GM11168 (cell line): ENCODE measurements around the gene HSPA1A.
"Not testable (repeated sequence)": the region's sequence is repeated elsewhere in the genome, so short reads cannot be mapped to it uniquely, and the experiment has no call there.

Experiments
- in situ Hi-C: fragments of 300-500 bp; cut with MboI; formaldehyde crosslinking; loops from one replicate; pipeline ENCODE4 v1.12.0; 2022; ENCODE audit warnings: low sequenced_read_pairs; ENCODE audit not compliant: unreplicated experiment

The HSPA1A gene

GRCh38 chr6:31806470-31807272, 8.7 kb upstream of the HSPA1A start, which contains the start of gene LSM2:
TSS of gene LSM2 (minus strand) at chr6:31806966. CDS start at chr6:31806757, 209 bp downstream.
- in situ Hi-C loops = no loop called here

GRCh38 chr6:31808599-31808998, 6.7 kb upstream of the HSPA1A start:
- in situ Hi-C loops = not testable (repeated sequence)

- in situ Hi-C loops = no loop called here
Observed at GRCh38 chr6:31811645-31812044, 3.7 kb upstream of the HSPA1A start.

- in situ Hi-C loops = no loop called here
Observed at GRCh38 chr6:31813465-31813849, 1.9 kb upstream of the HSPA1A start.

- in situ Hi-C loops = no loop called here
Observed at GRCh38 chr6:31814677-31815024, 692 bp upstream of the HSPA1A start.

- in situ Hi-C loops = not testable (repeated sequence)
Observed at GRCh38 chr6:31817133-31817928, 2.0 kb downstream of the HSPA1A start.

GRCh38 chr6:31817929-31818511, 2.7 kb downstream of the HSPA1A start:
- in situ Hi-C loops = not testable (repeated sequence)

GRCh38 chr6:31819871-31820299, 4.5 kb downstream of the HSPA1A start:
- in situ Hi-C loops = no loop called here

GRCh38 chr6:31820399-31820798, 5.1 kb downstream of the HSPA1A start:
- in situ Hi-C loops = not testable (repeated sequence)

- in situ Hi-C loops = no loop called here
Observed at GRCh38 chr6:31821301-31822035, 6.1 kb downstream of the HSPA1A start.

GRCh38 chr6:31822036-31822821, 6.9 kb downstream of the HSPA1A start:
- in situ Hi-C loops = no loop called here

- in situ Hi-C loops = not testable (repeated sequence)
Observed at GRCh38 chr6:31823592-31824196, 8.4 kb downstream of the HSPA1A start.

- in situ Hi-C loops = no loop called here
Observed at GRCh38 chr6:31825553-31825952, 10.2 kb downstream of the HSPA1A start.

- in situ Hi-C loops = no loop called here
Observed at GRCh38 chr6:31826793-31827285, 11.5 kb downstream of the HSPA1A start.

- in situ Hi-C loops = no loop called here
Observed at GRCh38 chr6:31827286-31828079, 12.1 kb downstream of the HSPA1A start, which contains the start of gene HSPA1B. TSS of gene HSPA1B (plus strand) at chr6:31827738. CDS start at chr6:31827951, 213 bp downstream.

GRCh38 chr6:31829633-31830283, 14.4 kb downstream of the HSPA1A start:
- in situ Hi-C loops = loop anchor here (10.0 kb wide), 1 partner anchor 95 kb away; the partner anchor contains the start of gene CLIC1

GRCh38 chr6:31830886-31831335, 15.6 kb downstream of the HSPA1A start:
- in situ Hi-C loops = loop anchor here (10.0 kb wide), 1 partner anchor 96 kb away; the partner anchor contains the start of gene CLIC1
